ENCODE results near the gene ARHGEF4.

Gene ARHGEF4

DNA sequence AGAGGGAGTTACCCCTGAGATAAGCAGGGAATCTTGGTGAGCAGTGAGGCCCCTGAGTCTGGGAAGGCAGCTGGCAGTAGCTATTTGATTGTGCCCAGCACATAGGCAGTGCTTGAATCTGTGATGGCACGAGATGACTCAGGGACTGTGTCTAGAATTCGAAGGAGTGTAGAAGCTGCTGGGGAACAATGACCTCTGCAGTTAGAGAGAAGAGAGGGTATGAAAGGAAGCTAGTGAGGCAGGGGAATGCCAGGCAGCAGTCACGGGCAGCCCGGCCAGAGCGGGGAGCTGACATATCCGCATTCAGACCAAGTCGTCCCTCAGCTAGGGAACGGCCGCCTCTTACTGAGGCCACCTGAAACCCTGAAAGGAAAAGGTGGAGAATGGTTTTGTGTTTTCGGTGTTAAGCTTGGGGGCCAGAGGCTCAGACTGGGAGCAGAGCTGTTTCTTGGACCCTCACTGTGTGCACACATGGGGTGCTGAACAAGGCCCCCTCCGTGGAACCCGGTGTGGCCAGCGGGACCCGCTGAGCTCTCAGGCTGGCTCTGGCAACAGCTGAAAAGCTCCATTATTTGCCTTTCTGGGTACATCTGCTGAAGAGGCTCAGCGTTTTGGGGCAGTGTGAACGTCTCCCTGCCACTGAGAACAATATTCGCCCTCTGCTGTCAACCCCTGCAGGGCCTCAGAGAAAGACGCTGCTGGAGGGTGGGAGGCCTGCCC lies 32.9 kb downstream of the ARHGEF4 start:
- Histone ChIP-seq H3K79me2 (ENCODE audit: low read length) (no peaks in the 10 kb centered on the region), H2AFZ (ENCODE audit: low read length) (no peak overlapping the region), H3K4me1 (ENCODE audit: low read length) (no peaks in the 10 kb centered on the region), H3K9ac (ENCODE audit: low read length) (no peak overlapping the region), H3K27me3 (replicated peaks; ENCODE audit: insufficient read depth, low read length) (no peaks in the 10 kb centered on the region), H3K27ac (ENCODE audit: low read length) (no peak overlapping the region), H4K20me1 (ENCODE audit: insufficient read depth, low read length) (no peaks in the 10 kb centered on the region), H3F3A (ENCODE audit: insufficient read depth, low read length) (no peaks in the 10 kb centered on the region), H3K36me3 (replicated peaks; ENCODE audit: insufficient read depth, low read length) (no peaks in the 10 kb centered on the region), H3K9me2 (replicated peaks; ENCODE audit: insufficient read depth, low read length) (no peaks in the 10 kb centered on the region), H3K4me3 (ENCODE audit: low read length) (no peak overlapping the region), H3K4me2 (ENCODE audit: low read depth, low read length) (no peak overlapping the region), H3K9me3 (replicated peaks; ENCODE audit: insufficient read depth, low read length) (no peaks in the 10 kb centered on the region)
- TF ChIP-seq, protein P1, sequence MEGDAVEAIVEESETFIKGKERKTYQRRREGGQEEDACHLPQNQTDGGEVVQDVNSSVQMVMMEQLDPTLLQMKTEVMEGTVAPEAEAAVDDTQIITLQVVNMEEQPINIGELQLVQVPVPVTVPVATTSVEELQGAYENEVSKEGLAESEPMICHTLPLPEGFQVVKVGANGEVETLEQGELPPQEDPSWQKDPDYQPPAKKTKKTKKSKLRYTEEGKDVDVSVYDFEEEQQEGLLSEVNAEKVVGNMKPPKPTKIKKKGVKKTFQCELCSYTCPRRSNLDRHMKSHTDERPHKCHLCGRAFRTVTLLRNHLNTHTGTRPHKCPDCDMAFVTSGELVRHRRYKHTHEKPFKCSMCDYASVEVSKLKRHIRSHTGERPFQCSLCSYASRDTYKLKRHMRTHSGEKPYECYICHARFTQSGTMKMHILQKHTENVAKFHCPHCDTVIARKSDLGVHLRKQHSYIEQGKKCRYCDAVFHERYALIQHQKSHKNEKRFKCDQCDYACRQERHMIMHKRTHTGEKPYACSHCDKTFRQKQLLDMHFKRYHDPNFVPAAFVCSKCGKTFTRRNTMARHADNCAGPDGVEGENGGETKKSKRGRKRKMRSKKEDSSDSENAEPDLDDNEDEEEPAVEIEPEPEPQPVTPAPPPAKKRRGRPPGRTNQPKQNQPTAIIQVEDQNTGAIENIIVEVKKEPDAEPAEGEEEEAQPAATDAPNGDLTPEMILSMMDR (IDR thresholded peaks at IDR 0.05; ENCODE audit: low read length) = no peak
- TF ChIP-seq EZH2 (optimal IDR thresholded peaks at IDR 0.05; ENCODE audit: low read depth, low read length) = no peak
- TF ChIP-seq EZH2phosphoT487 (IDR thresholded peaks at IDR 0.05; ENCODE audit: low read length) = no peak
- DNase-seq = no peak

DNA sequence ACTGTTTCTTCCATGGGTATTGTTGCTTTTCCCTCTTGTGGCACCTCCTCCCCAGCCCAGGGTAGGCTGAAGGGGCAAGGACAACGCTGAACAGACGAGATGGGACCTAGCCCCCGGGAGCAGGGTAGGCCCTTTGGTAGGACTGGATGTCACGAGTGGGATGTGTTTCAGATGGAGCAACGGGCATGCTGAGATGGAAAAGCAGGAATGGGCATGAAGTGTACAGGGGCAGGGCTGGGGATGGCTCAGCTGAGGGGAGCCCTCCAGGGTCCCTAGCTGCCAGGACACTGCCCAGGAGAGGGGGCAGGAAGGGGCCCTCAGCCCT lies 33.4 kb downstream of the ARHGEF4 start:
- TF ChIP-seq, protein P1 (IDR thresholded peaks at IDR 0.05; ENCODE audit: low read length) = no peak
- Histone ChIP-seq H3K27me3 (replicated peaks; ENCODE audit: insufficient read depth, low read length) (no peaks in the 10 kb centered on the region), H3K36me3 (replicated peaks; ENCODE audit: insufficient read depth, low read length) (no peaks in the 10 kb centered on the region), H4K20me1 (ENCODE audit: insufficient read depth, low read length) (no peaks in the 10 kb centered on the region), H3K9me2 (replicated peaks; ENCODE audit: insufficient read depth, low read length) (no peaks in the 10 kb centered on the region), H3K9me3 (replicated peaks; ENCODE audit: insufficient read depth, low read length) (no peaks in the 10 kb centered on the region), H2AFZ (ENCODE audit: low read length) (no peak overlapping the region), H3F3A (ENCODE audit: insufficient read depth, low read length) (no peaks in the 10 kb centered on the region), H3K4me2 (ENCODE audit: low read depth, low read length) (no peak overlapping the region), H3K9ac (ENCODE audit: low read length) (no peak overlapping the region), H3K4me1 (ENCODE audit: low read length) (no peaks in the 10 kb centered on the region), H3K79me2 (ENCODE audit: low read length) (no peaks in the 10 kb centered on the region), H3K4me3 (ENCODE audit: low read length) (no peak overlapping the region), H3K27ac (ENCODE audit: low read length) (no peak overlapping the region)
- DNase-seq = no peak

DNA sequence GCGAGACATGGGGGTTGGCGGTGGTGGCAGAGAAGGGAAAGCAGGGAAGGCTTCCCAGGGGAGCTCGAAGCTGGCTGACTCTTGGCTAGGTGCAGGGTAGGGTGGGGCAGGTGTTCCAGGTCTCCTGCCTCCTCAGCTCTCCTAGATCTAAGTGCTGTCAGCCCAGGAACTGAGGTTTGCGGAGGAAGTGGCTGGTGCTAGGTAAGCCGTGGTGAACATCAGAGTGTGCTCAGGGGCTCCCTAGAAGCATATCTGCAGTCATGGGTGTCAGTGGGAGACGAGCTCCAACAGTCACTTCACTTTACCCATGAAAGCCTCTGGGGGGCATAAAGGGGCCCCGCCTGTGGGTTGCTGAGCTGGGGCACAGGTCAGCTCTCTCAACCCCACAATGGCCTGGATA lies 34.1 kb downstream of the ARHGEF4 start:
- H2AFZ ChIP-seq (ENCODE audit: low read length) = no peak overlapping the region
- no peak overlapping the region for H3K4me3 ChIP-seq (ENCODE audit: low read length)
- H3K4me1 ChIP-seq (ENCODE audit: low read length) = no peaks in the 10 kb centered on the region
- no peak overlapping the region for H3K4me2 ChIP-seq (ENCODE audit: low read depth, low read length)
- H3F3A ChIP-seq (ENCODE audit: insufficient read depth, low read length) = no peaks in the 10 kb centered on the region
- no peak overlapping the region for H3K9ac ChIP-seq (ENCODE audit: low read length)
- H3K36me3 ChIP-seq (replicated peaks; ENCODE audit: insufficient read depth, low read length) = no peaks in the 10 kb centered on the region
- no peak overlapping the region for H3K27ac ChIP-seq (ENCODE audit: low read length)
- H3K27me3 ChIP-seq (replicated peaks; ENCODE audit: insufficient read depth, low read length) = no peaks in the 10 kb centered on the region
- TF ChIP-seq, protein P1 (IDR thresholded peaks at IDR 0.05; ENCODE audit: low read length) = no peak
- TF ChIP-seq EZH2phosphoT487 (IDR thresholded peaks at IDR 0.05; ENCODE audit: low read length) (no peak), EZH2 (optimal IDR thresholded peaks at IDR 0.05; ENCODE audit: low read depth, low read length) (no peak)
- no peaks in the 10 kb centered on the region for H3K79me2 ChIP-seq (ENCODE audit: low read length)
- H3K9me3 ChIP-seq (replicated peaks; ENCODE audit: insufficient read depth, low read length) = no peaks in the 10 kb centered on the region
- H3K9me2 ChIP-seq (replicated peaks; ENCODE audit: insufficient read depth, low read length) = no peaks in the 10 kb centered on the region
- DNase-seq = no peak
- H4K20me1 ChIP-seq (ENCODE audit: insufficient read depth, low read length) = no peaks in the 10 kb centered on the region
